GM23338 (cell line): ENCODE results near the gene CHODL. TPM values are rescaled to one million over a fixed set of nuclear protein-coding genes. Genes with fewer than 3 reads are reported as not detected.

Experiments used
- ATAC-seq: fragments of 200-7000 bp; cut with Tn5 transposase; 3 replicates; pipeline ENCODE4 v1.9.1; 2020
- DNase-seq: peaks from one replicate; pipeline ENCODE4 v3.0.0-alpha.2; 2015; ENCODE audit warnings: low spot score
- H2AFZ ChIP-seq: fragments of 200-600 bp; sonication (generic); 2 replicates; pipeline ENCODE4 v1.8.0; 2016; ENCODE audit warnings: antibody characterized with exemption, mild to moderate bottlenecking, moderate library complexity
- H3F3A ChIP-seq: fragments of 200-600 bp; sonication (generic); replicated peaks from 2 replicates; pipeline ENCODE4 v1.8.0; 2017; ENCODE audit warnings: antibody characterized with exemption, mixed run types, low read depth
- H3K27ac ChIP-seq: fragments of 200-600 bp; sonication (generic); 2 replicates; pipeline ENCODE4 v1.6.1; 2016; ENCODE audit warnings: low read depth
- H3K27me3 ChIP-seq: fragments of 200-600 bp; sonication (generic); 2 replicates; pipeline ENCODE4 v1.8.0; 2016; ENCODE audit warnings: mild to moderate bottlenecking, mixed run types, moderate library complexity; ENCODE audit not compliant: insufficient read depth
- H3K36me3 ChIP-seq: fragments of 200-600 bp; sonication (generic); 2 replicates; pipeline ENCODE4 v1.8.0; 2016; ENCODE audit warnings: mild to moderate bottlenecking; ENCODE audit not compliant: insufficient read depth
- H3K4me1 ChIP-seq: fragments of 200-600 bp; sonication (generic); 2 replicates; pipeline ENCODE4 v1.8.0; 2016; ENCODE audit warnings: mild to moderate bottlenecking, moderate library complexity; ENCODE audit not compliant: insufficient read depth
- H3K4me2 ChIP-seq: fragments of 200-600 bp; sonication (generic); 2 replicates; pipeline ENCODE4 v1.7.1; 2017; ENCODE audit warnings: mixed run types
- H3K4me3 ChIP-seq: fragments of 200-600 bp; sonication (generic); 2 replicates; pipeline ENCODE4 v1.6.1; 2016; ENCODE audit warnings: mixed run types
- H3K79me2 ChIP-seq: fragments of 200-600 bp; sonication (generic); replicated peaks from 2 replicates; pipeline ENCODE4 v1.8.0; 2017; ENCODE audit warnings: mild to moderate bottlenecking; ENCODE audit not compliant: insufficient read depth
- H3K9me2 ChIP-seq: fragments of 200-600 bp; sonication (generic); 2 replicates; pipeline ENCODE4 v1.8.0; 2017; ENCODE audit not compliant: insufficient read depth
- H4K20me1 ChIP-seq: fragments of 200-600 bp; sonication (generic); replicated peaks from 2 replicates; pipeline ENCODE4 v1.8.0; 2017; ENCODE audit warnings: mild to moderate bottlenecking; ENCODE audit not compliant: insufficient read depth
- H3K27ac Mint-ChIP-seq: 2 replicates; pipeline ENCODE4 v1.8.0; 2020; ENCODE audit warnings: inconsistent platforms, mild to moderate bottlenecking, moderate library complexity, mixed read lengths
- H3K27me3 Mint-ChIP-seq: 3 replicates; pipeline ENCODE4 v1.8.0; 2022; ENCODE audit warnings: low read depth, mild to moderate bottlenecking, moderate library complexity, mixed read lengths, inconsistent platforms; ENCODE audit not compliant: insufficient read depth, poor library complexity
- H3K36me3 Mint-ChIP-seq: 3 replicates; pipeline ENCODE4 v1.8.0; 2021; ENCODE audit warnings: low read depth, mild to moderate bottlenecking, inconsistent platforms, moderate library complexity, mixed read lengths
- H3K4me1 Mint-ChIP-seq: 3 replicates; pipeline ENCODE4 v1.8.0; 2020; ENCODE audit warnings: mild to moderate bottlenecking, inconsistent platforms, mixed read lengths
- H3K4me3 Mint-ChIP-seq: 3 replicates; pipeline ENCODE4 v1.8.0; 2021; ENCODE audit warnings: moderate library complexity, mild to moderate bottlenecking, inconsistent platforms, mixed read lengths
- H3K9me3 Mint-ChIP-seq: 3 replicates; pipeline ENCODE4 v1.8.0; 2020; ENCODE audit warnings: moderate library complexity, mild to moderate bottlenecking, inconsistent platforms, mixed read lengths
- EZH2 ChIP-seq: fragments of 200-600 bp; sonication (generic); IDR thresholded peaks from one replicate; pipeline ENCODE4 v1.8.0; 2017; ENCODE audit warnings: antibody characterized with exemption, mild to moderate bottlenecking, low read depth; ENCODE audit not compliant: unreplicated experiment
- JUNB ChIP-seq: IDR thresholded peaks from one replicate; pipeline ENCODE4 v1.6.1; 2016; ENCODE audit warnings: antibody characterized with exemption; ENCODE audit not compliant: unreplicated experiment
- NANOG ChIP-seq: IDR thresholded peaks from 2 replicates; pipeline ENCODE4 v1.6.1; 2016; ENCODE audit warnings: antibody characterized with exemption, borderline replicate concordance
- POLR2AphosphoS5 ChIP-seq: IDR thresholded peaks from 2 replicates; pipeline ENCODE4 v1.6.1; 2016; ENCODE audit warnings: antibody characterized with exemption, low read depth
- ZNF114 ChIP-seq: fragments of 250-450 bp; sonication (Bioruptor Pico); IDR thresholded peaks from 2 replicates; pipeline ENCODE4 v1.5.0; 2020; ENCODE audit warnings: mild to moderate bottlenecking, moderate library complexity
- ZNF331 ChIP-seq: fragments of 250-450 bp; sonication (Bioruptor Pico); IDR thresholded peaks from 2 replicates; pipeline ENCODE4 v1.5.0; 2020; ENCODE audit warnings: low read depth, mild to moderate bottlenecking, moderate library complexity
- polyA plus RNA-seq: library from polyadenylated mRNA; unstranded; fragments of >200 nt; fragmentation: Nextera tagmentation; extraction: Ambion mirVana; gene quantifications from 2 replicates; pipeline ENCODE4 v1.2.1, GENCODE V29; 2016
- total RNA-seq: library from RNA; depleted of rRNA; stranded (reverse); fragments of >200 nt; shearing (Covaris generic); gene quantifications from 2 replicates; pipeline ENCODE4 v1.2.3, GENCODE V29; 2014
- TF ChIP-seq, protein P1 (sequence below): fragments of 250-450 bp; sonication (Bioruptor Pico); IDR thresholded peaks from 2 replicates; pipeline ENCODE4 v1.5.0; 2020; ENCODE audit warnings: mild to moderate bottlenecking, moderate library complexity
- TF ChIP-seq, protein P2 (sequence below): IDR thresholded peaks from one replicate; pipeline ENCODE4 v1.6.1; 2018; ENCODE audit warnings: antibody characterized with exemption; ENCODE audit not compliant: unreplicated experiment
- TF ChIP-seq, protein P3 (sequence below): IDR thresholded peaks from 2 replicates; pipeline ENCODE4 v1.6.1; 2016; ENCODE audit warnings: antibody characterized with exemption

The CHODL gene
- total and polyA plus RNA-seq, 2 experiments from 2014 or later = 0.95 to 1.6 TPM

DNA sequence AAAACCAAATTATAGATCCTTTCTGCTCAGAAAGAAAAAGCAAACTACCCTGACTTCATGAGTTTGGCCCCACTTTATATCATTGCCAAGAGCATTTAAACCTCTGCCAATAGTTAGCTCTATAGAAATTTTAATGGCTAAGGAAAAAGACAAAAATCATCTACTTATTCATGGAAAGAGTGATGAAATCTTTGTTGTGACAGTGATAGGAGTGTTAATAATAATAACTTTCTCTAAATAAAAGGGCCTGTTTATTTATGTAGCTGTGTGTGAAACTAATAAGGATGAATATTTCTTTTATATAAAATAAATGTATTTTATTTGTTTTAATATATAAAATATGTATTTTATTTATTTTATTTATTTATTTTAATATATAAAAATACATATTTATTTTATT is 6.4 kb downstream of the CHODL start (continued):
- TF ChIP-seq, protein P1, sequence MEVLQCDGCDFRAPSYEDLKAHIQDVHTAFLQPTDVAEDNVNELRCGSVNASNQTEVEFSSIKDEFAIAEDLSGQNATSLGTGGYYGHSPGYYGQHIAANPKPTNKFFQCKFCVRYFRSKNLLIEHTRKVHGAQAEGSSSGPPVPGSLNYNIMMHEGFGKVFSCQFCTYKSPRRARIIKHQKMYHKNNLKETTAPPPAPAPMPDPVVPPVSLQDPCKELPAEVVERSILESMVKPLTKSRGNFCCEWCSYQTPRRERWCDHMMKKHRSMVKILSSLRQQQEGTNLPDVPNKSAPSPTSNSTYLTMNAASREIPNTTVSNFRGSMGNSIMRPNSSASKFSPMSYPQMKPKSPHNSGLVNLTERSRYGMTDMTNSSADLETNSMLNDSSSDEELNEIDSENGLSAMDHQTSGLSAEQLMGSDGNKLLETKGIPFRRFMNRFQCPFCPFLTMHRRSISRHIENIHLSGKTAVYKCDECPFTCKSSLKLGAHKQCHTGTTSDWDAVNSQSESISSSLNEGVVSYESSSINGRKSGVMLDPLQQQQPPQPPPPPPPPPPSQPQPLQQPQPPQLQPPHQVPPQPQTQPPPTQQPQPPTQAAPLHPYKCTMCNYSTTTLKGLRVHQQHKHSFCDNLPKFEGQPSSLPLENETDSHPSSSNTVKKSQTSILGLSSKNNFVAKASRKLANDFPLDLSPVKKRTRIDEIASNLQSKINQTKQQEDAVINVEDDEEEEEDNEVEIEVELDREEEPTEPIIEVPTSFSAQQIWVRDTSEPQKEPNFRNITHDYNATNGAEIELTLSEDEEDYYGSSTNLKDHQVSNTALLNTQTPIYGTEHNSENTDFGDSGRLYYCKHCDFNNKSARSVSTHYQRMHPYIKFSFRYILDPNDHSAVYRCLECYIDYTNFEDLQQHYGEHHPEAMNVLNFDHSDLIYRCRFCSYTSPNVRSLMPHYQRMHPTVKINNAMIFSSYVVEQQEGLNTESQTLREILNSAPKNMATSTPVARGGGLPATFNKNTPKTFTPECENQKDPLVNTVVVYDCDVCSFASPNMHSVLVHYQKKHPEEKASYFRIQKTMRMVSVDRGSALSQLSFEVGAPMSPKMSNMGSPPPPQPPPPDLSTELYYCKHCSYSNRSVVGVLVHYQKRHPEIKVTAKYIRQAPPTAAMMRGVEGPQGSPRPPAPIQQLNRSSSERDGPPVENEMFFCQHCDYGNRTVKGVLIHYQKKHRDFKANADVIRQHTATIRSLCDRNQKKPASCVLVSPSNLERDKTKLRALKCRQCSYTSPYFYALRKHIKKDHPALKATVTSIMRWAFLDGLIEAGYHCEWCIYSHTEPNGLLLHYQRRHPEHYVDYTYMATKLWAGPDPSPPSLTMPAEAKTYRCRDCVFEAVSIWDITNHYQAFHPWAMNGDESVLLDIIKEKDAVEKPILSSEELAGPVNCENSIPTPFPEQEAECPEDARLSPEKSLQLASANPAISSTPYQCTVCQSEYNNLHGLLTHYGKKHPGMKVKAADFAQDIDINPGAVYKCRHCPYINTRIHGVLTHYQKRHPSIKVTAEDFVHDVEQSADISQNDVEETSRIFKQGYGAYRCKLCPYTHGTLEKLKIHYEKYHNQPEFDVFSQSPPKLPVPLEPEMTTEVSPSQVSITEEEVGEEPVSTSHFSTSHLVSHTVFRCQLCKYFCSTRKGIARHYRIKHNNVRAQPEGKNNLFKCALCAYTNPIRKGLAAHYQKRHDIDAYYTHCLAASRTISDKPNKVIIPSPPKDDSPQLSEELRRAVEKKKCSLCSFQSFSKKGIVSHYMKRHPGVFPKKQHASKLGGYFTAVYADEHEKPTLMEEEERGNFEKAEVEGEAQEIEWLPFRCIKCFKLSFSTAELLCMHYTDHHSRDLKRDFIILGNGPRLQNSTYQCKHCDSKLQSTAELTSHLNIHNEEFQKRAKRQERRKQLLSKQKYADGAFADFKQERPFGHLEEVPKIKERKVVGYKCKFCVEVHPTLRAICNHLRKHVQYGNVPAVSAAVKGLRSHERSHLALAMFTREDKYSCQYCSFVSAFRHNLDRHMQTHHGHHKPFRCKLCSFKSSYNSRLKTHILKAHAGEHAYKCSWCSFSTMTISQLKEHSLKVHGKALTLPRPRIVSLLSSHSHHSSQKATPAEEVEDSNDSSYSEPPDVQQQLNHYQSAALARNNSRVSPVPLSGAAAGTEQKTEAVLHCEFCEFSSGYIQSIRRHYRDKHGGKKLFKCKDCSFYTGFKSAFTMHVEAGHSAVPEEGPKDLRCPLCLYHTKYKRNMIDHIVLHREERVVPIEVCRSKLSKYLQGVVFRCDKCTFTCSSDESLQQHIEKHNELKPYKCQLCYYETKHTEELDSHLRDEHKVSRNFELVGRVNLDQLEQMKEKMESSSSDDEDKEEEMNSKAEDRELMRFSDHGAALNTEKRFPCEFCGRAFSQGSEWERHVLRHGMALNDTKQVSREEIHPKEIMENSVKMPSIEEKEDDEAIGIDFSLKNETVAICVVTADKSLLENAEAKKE = no peak
- no peak for TF ChIP-seq JUNB
- no peak for TF ChIP-seq ZNF114 (CRISPR knock-in tag)
- TF ChIP-seq NANOG = no peak
- no peak for TF ChIP-seq EZH2
- no peak for TF ChIP-seq ZNF331 (CRISPR knock-in tag)

DNA sequence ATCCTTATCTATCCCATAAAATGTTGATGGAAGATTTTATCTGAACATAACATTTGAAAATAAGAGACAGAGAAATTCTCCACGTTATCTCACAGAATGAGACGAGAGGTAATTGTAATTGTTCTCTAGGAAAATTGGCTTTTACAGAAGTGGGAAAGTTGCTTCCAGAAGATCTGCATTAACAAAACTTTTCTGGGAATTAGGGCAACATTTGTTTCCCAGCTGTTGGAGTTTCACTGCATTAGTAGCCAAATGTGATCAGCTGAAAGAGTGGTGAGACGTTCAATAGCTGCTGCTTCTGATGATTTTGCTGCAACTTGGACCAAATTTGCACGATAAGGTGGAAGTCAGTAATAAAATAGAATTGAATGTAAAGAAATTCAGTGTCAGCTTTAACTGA is 7.6 kb downstream of the CHODL start:
- Histone ChIP-seq H3K4me2 (no peak overlapping the region), H3K36me3 (no peaks in the 10 kb centered on the region), H4K20me1 (no peaks in the 10 kb centered on the region), H3F3A (no peaks in the 10 kb centered on the region), H3K4me3 (no peak overlapping the region), H3K27me3 (peaks cover 5% of the 10 kb centered on the region; the same call in 1 of the 2 replicates), H3K4me1 (no peaks in the 10 kb centered on the region), H3K27ac (no peak overlapping the region), H2AFZ (no peak overlapping the region), H3K9me2 (no peaks in the 10 kb centered on the region), H3K79me2 (no peaks in the 10 kb centered on the region)
- Mint-ChIP-seq H3K4me1 (no peaks in the 10 kb centered on the region), H3K9me3 (no peaks in the 10 kb centered on the region), H3K27me3 (no peaks in the 10 kb centered on the region), H3K36me3 (no peaks in the 10 kb centered on the region), H3K4me3 (no peak overlapping the region), H3K27ac (no peak overlapping the region)
- no peak for DNase-seq
- no peak for ATAC-seq
- no peak for TF ChIP-seq EZH2
- no peak for TF ChIP-seq POLR2AphosphoS5
- TF ChIP-seq, protein P2, sequence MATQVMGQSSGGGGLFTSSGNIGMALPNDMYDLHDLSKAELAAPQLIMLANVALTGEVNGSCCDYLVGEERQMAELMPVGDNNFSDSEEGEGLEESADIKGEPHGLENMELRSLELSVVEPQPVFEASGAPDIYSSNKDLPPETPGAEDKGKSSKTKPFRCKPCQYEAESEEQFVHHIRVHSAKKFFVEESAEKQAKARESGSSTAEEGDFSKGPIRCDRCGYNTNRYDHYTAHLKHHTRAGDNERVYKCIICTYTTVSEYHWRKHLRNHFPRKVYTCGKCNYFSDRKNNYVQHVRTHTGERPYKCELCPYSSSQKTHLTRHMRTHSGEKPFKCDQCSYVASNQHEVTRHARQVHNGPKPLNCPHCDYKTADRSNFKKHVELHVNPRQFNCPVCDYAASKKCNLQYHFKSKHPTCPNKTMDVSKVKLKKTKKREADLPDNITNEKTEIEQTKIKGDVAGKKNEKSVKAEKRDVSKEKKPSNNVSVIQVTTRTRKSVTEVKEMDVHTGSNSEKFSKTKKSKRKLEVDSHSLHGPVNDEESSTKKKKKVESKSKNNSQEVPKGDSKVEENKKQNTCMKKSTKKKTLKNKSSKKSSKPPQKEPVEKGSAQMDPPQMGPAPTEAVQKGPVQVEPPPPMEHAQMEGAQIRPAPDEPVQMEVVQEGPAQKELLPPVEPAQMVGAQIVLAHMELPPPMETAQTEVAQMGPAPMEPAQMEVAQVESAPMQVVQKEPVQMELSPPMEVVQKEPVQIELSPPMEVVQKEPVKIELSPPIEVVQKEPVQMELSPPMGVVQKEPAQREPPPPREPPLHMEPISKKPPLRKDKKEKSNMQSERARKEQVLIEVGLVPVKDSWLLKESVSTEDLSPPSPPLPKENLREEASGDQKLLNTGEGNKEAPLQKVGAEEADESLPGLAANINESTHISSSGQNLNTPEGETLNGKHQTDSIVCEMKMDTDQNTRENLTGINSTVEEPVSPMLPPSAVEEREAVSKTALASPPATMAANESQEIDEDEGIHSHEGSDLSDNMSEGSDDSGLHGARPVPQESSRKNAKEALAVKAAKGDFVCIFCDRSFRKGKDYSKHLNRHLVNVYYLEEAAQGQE = no peak
- no peak for TF ChIP-seq ZNF331 (CRISPR knock-in tag)
- TF ChIP-seq, protein P3, sequence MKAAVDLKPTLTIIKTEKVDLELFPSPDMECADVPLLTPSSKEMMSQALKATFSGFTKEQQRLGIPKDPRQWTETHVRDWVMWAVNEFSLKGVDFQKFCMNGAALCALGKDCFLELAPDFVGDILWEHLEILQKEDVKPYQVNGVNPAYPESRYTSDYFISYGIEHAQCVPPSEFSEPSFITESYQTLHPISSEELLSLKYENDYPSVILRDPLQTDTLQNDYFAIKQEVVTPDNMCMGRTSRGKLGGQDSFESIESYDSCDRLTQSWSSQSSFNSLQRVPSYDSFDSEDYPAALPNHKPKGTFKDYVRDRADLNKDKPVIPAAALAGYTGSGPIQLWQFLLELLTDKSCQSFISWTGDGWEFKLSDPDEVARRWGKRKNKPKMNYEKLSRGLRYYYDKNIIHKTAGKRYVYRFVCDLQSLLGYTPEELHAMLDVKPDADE = no peak
